Activated CD4-positive, alpha-beta T cell treated with anti-CD3 and anti-CD28 coated beads, Interleukin-2, amount 50 U/mL, for 4 hours (primary cell): Measurements from ENCODE around the gene TBC1D8.

ENCODE experiments used
- DNase-seq, 2 experiments: peaks; one replicate each; pipeline ENCODE4 v3.0.0-alpha.2; 2020

The TBC1D8 gene

GRCh38 chr2:101132202-101132601, 19.0 kb downstream of the TBC1D8 start:
- DNase-seq, result no peak

GRCh38 chr2:101130081-101130480, 21.1 kb downstream of the TBC1D8 start:
- no peak for DNase-seq

- no peak for DNase-seq
Measured at GRCh38 chr2:101127319-101128056, 23.7 kb downstream of the TBC1D8 start.

- DNase-seq, result no peak
Measured at GRCh38 chr2:101125808-101126207, 25.4 kb downstream of the TBC1D8 start.

- no peak for DNase-seq
Measured at GRCh38 chr2:101125374-101125773, 25.8 kb downstream of the TBC1D8 start.

- no peak for DNase-seq
Measured at GRCh38 chr2:101124643-101125366, 26.4 kb downstream of the TBC1D8 start.

GRCh38 chr2:101123795-101124471, 27.2 kb downstream of the TBC1D8 start:
- DNase-seq, result no peak

- DNase-seq, result no peak
Measured at GRCh38 chr2:101121174-101121573, 30.0 kb downstream of the TBC1D8 start.

- no peak for DNase-seq
Measured at GRCh38 chr2:101120124-101120996, 30.8 kb downstream of the TBC1D8 start.

GRCh38 chr2:101119431-101119830, 31.8 kb downstream of the TBC1D8 start:
- DNase-seq, result no peak

GRCh38 chr2:101116841-101117552, 34.2 kb downstream of the TBC1D8 start:
- no peak for DNase-seq

- DNase-seq, result no peak
Measured at GRCh38 chr2:101116348-101116747, 34.8 kb downstream of the TBC1D8 start.

GRCh38 chr2:101115664-101116063, 35.5 kb downstream of the TBC1D8 start:
- DNase-seq, result no peak

- no peak for DNase-seq
Measured at GRCh38 chr2:101114815-101115214, 36.4 kb downstream of the TBC1D8 start.

- no peak for DNase-seq
Measured at GRCh38 chr2:101114268-101114783, 36.9 kb downstream of the TBC1D8 start.

GRCh38 chr2:101113441-101114267, 37.5 kb downstream of the TBC1D8 start:
- DNase-seq, result no peak

GRCh38 chr2:101112772-101113157, 38.4 kb downstream of the TBC1D8 start:
- DNase-seq, result no peak

- DNase-seq, result no peak
Measured at GRCh38 chr2:101111917-101112771, 39.0 kb downstream of the TBC1D8 start.

GRCh38 chr2:101111262-101111838, 39.8 kb downstream of the TBC1D8 start:
- DNase-seq, result no peak
